Adipose tissue (tissue), 3 donors: Measurements from ENCODE around the gene ACBD4. TPM values are rescaled to one million over a fixed set of nuclear protein-coding genes. Genes with fewer than 3 reads are reported as not detected.

Experiments used
- H3K27ac ChIP-seq: one replicate; pipeline ENCODE4 v1.5.1; 2013; ENCODE audit warnings: low read depth, low read length
- WGBS, 3 donors: extraction: QIAGEN DNeasy Blood & Tissue Kit; methylation state at CpG; one replicate each; pipeline ENCODE4 v1.1.7; 2013; 5-methylcytosine and 5-hydroxymethylcytosine counted together
- polyA plus RNA-seq, 3 donors: library from polyadenylated mRNA; stranded (reverse); fragments of 200-250 nt; gene quantifications; one replicate each; pipeline ENCODE4 v1.2.3, GENCODE V29; 2013
- donor health status: healthy with polysubstance abuse.
- donor health status: Bipolar disorder and iron deficiency.
- donor health status: healthy.

ACBD4 gene
- polyA plus RNA-seq, 3 donors = 11.2 to 17.4 (median 15.6) TPM

- WGBS, 3 donors = 82 to 93% (median 83%) methylated on average over 7 of the region's 7 CpGs
- no peak overlapping the region for H3K27ac ChIP-seq
Observed at GRCh38 chr17:45164734-45165269, 29.3 kb downstream of the ACBD4 start.

DNA sequence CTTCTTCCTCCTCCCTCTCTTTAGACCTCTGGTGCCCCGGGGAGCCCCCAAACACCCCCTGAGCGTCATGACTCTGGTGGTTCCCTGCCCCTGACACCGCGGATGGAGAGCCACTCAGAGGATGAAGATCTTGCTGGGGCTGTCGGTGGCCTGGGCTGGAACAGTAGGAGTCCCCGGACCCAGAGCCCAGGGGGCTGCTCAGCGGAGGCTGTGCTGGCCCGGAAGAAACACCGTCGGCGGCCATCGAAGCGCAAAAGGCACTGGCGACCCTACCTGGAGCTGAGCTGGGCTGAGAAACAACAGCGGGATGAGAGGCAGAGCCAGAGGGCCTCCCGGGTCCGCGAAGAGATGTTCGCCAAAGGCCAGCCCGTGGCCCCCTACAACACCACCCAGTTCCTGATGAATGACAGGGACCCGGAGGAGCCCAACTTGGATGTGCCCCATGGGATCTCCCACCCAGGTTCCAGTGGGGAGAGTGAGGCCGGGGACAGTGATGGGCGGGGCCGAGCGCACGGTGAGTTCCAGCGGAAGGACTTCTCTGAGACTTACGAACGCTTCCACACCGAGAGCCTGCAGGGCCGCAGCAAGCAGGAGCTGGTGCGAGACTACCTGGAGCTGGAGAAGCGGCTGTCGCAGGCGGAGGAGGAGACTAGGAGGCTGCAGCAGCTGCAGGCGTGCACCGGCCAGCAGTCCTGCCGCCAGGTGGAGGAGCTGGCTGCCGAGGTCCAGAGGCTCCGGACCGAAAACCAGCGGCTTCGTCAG is 33.7 kb downstream of the ACBD4 start:
- 93 to 97% (median 94%) methylated on average over 43 of the region's 43 CpGs for WGBS, 3 donors
- H3K27ac ChIP-seq = no peak overlapping the region

GRCh38 chr17:45170280-45170930 is 34.9 kb downstream of the ACBD4 start:
- no peak overlapping the region for H3K27ac ChIP-seq
- WGBS, 3 donors = 82 to 91% (median 84%) methylated on average over 12 of the region's 12 CpGs

GRCh38 chr17:45170931-45171337 is 35.4 kb downstream of the ACBD4 start:
- WGBS, 3 donors = 26 to 49% (median 26%) methylated on average over 5 of the region's 5 CpGs
- no peak overlapping the region for H3K27ac ChIP-seq

DNA sequence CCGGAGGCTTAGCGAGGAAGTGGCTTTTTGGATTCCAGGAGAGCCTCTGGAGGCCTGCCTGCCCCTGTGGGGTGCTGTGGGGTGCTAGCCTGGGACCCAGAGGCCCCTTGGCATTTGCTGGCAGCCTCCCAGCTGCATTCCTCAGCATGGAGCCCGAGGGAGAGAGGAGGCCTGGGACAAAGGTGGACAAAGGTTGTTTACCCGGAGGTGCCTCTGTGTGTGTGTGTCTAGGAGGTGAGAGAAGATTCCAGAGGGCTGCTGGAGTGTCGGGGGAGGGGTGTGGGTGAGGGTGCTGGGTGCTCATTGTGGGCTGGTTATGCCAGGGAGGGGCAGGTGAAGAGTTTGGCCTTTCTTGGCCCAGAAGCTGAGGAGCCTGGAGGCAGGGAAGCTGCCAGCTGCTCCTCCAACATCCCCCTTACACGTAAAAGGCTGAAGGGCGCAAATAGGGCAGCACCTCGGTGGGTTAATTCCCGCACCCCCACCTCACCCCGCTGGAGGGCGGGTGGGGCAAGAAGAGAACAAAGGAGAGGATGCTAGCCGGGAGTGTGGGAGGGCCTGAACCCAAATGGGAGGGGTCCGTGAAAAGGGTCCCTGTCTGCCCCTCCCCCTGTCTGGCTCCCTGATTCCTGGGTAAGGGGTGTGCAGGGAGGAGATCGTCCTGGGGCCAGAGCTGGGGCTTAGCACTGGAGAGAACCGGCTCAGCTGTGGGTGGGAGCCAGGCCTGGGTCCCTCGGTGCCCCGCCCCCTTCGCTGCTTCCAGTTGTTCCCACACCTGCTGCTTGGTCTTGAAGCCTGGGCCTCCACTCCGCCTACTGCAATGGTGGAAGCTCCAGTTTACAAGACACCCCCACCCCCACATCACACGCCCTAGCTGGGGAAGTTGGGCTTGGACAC is 36.1 kb downstream of the ACBD4 start:
- 40 to 45% (median 43%) methylated on average over 20 of the region's 20 CpGs for WGBS, 3 donors

DNA sequence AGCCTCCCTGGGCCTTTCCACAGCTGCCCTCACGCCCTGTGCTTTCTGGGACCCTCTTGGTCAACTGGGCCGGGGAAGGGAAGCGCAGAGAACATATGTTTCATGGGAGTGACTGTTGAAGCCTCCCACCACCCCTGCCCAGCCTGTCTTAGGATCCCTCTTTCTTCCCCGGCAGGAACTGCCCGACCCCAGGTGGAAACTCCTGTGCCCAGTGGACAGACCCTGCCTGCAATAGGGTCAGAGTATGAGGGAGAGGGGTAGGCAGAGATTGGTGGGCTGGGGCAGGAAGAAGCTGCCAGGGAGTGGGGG is 36.7 kb downstream of the ACBD4 start:
- 49 to 71% (median 63%) methylated on average over 4 to 5 of the region's 5 CpGs for WGBS, 3 donors
- H3K27ac ChIP-seq = peak overlapping the region; percentile 56

More for the DNA sequence above, 36.1 kb downstream of the ACBD4 start:
- H3K27ac ChIP-seq = peak overlapping the region; percentile 56

DNA sequence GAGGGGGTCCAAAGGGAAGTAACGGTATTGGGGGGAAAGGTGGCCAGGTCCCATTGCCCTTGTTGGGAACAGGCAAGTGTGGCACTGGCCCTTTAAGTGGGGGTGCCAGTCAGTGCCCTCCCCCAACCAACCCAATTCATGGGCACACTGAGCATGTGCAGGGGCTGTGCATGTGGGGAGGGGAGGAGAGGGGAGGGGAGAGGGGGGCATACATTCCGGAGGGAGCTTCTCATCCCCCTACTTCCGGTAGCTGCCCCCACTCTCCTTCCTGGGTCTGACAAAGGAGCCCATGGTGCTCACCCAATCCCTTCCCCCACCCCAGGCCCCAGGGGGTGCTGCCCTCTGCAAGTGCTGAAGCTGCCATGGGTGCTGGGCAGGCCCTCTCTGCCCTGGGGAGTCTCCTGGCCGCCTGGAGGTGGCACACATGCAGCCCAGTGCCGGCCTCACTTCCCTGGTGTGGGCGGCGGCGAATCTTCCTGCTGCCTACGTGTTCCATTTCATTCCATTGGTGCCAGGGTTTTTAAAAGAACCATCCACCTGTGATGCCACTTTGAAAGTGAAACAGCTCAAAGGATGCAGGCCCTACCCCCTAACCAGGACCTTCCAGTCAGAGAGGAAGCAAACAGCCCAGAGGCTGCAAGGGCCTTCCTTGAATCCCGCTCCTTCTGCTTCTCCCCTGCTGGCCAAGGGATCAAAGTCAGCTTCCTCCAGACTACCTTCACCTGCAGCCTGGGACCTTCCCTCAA is 37.2 kb downstream of the ACBD4 start:
- WGBS, 3 donors = 14 to 34% (median 28%) methylated on average over 9 to 10 of the region's 10 CpGs
- no peak overlapping the region for H3K27ac ChIP-seq

DNA sequence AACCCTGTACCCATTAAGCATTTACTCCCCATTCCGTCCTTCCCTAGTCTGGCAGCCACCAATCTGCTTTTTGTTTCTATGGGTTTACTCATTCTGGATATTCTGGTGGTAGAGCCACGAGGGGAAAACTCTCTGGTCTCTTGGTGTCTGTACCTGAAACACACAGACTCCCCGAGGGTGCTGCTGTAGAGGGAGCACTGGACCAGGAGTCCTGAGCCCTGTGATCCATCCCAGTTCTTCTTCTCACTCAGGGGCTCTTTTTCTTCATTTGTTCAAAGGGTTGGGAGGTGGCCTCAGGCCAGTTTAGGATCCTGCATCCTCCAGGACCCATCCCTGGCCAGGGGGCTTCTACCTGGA is 40.2 kb downstream of the ACBD4 start:
- 77 to 91% (median 86%) methylated on average over 3 of the region's 3 CpGs for WGBS, 3 donors
- H3K27ac ChIP-seq = no peak overlapping the region

DNA sequence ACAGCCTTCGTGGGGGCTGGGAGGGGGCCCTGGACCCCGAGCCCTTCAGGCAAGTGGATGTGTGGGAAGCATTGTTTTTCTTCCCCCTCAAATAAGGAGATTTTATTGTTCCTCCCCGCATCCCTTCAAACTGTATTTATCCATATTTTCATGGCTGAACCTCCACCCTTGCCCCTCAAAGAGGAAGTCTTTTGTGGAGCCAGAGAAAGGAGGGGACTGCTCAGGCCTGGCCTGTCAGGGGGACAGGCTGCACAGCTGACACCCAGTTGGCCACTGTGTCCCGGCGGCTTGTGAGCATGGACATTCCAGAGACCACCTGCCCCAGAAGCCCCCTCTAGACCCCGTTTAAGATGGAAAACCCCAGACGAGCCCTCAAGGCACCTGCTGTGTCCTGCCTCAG is 42.1 kb downstream of the ACBD4 start:
- 83 to 89% (median 88%) methylated on average over 7 of the region's 7 CpGs for WGBS, 3 donors
- no peak overlapping the region for H3K27ac ChIP-seq

GRCh38 chr17:45184144-45184543 is 48.7 kb downstream of the ACBD4 start:
- 93% methylated on average over 5 of the region's 5 CpGs for WGBS, 3 donors

GRCh38 chr17:45186801-45187354 is 51.4 kb downstream of the ACBD4 start:
- 64 to 73% (median 73%) methylated on average over 7 of the region's 7 CpGs for WGBS, 3 donors
- H3K27ac ChIP-seq = no peak overlapping the region

More at GRCh38 chr17:45184144-45184543, 48.7 kb downstream of the ACBD4 start:
- H3K27ac ChIP-seq = no peak overlapping the region

- H3K27ac ChIP-seq = no peak overlapping the region
- WGBS, 3 donors = 70 to 81% (median 72%) methylated on average over 2 of the region's 2 CpGs
Observed at GRCh38 chr17:45189009-45189408, 53.5 kb downstream of the ACBD4 start.

- WGBS, 3 donors = 70 to 79% (median 77%) methylated on average over 11 of the region's 11 CpGs
- H3K27ac ChIP-seq = no peak overlapping the region
Observed at GRCh38 chr17:45190503-45191255, 55.2 kb downstream of the ACBD4 start.

Other genes starting within 250 kb of the ACBD4 start
- gene EFTUD2, start 236.2 kb upstream of the ACBD4 start, polyA plus RNA-seq = 10 to 100 TPM; 18.7 to 45.7 (median 23.8) TPM
- 1 to 10 TPM; 1.3 to 8.3 (median 3.4) TPM for gene GFAP, start 220.2 kb upstream of the ACBD4 start, polyA plus RNA-seq
- gene KIF18B, start 187.9 kb upstream of the ACBD4 start, polyA plus RNA-seq = under 1 TPM; 0.04 to 0.22 (median 0.09) TPM
- 1 to 10 TPM; 1.7 to 2.1 (median 1.9) TPM for gene C1QL1, start 167.4 kb upstream of the ACBD4 start, polyA plus RNA-seq
- 10 to 100 TPM in 2 of 3 donors, 1 to 10 TPM in 1; 8.8 to 21.5 (median 19.7) TPM for gene DCAKD, start 84.1 kb upstream of the ACBD4 start, polyA plus RNA-seq
- gene NMT1, start 74.4 kb upstream of the ACBD4 start, polyA plus RNA-seq = 10 to 100 TPM; 22.1 to 46.5 (median 41.2) TPM
- 10 to 100 TPM in 2 of 3 donors, 1 to 10 TPM in 1; 6.9 to 49.7 (median 42.4) TPM for gene PLCD3, start 3.2 kb upstream of the ACBD4 start, polyA plus RNA-seq
- 10 to 100 TPM in 2 of 3 donors, 1 to 10 TPM in 1; 5.4 to 24.9 (median 13.4) TPM for gene HEXIM1, start 12.8 kb downstream of the ACBD4 start, polyA plus RNA-seq
- gene HEXIM2, start 26.2 kb downstream of the ACBD4 start, polyA plus RNA-seq = 1 to 10 TPM; 5.4 to 8.0 (median 7.8) TPM
- 10 to 100 TPM in 2 of 3 donors, 1 to 10 TPM in 1; 3.1 to 35.5 (median 27.5) TPM for gene FMNL1, start 86.2 kb downstream of the ACBD4 start, polyA plus RNA-seq
- under 1 TPM in 2 of 3 donors, not detected in 1; 0.05 to 0.07 TPM for gene SPATA32, start 126.4 kb downstream of the ACBD4 start, polyA plus RNA-seq
- gene MAP3K14, start 181.3 kb downstream of the ACBD4 start, polyA plus RNA-seq = 1 to 10 TPM; 5.9 to 9.7 (median 8.3) TPM